Activated CD4-positive, CD25-positive, alpha-beta regulatory T cell treated with anti-CD3 and anti-CD28 coated beads, Interleukin-2, amount 50 U/mL, for 16 hours (primary cell): ENCODE results near the gene TNNI3K.
"Not testable (repeated sequence)": the region's sequence is repeated elsewhere in the genome, so short reads cannot be mapped to it uniquely, and the experiment has no call there.

Source experiments
- DNase-seq: peaks from one replicate; pipeline ENCODE4 v3.0.0-alpha.2; 2020; ENCODE audit warnings: low read depth, low spot score

TNNI3K gene

DNA sequence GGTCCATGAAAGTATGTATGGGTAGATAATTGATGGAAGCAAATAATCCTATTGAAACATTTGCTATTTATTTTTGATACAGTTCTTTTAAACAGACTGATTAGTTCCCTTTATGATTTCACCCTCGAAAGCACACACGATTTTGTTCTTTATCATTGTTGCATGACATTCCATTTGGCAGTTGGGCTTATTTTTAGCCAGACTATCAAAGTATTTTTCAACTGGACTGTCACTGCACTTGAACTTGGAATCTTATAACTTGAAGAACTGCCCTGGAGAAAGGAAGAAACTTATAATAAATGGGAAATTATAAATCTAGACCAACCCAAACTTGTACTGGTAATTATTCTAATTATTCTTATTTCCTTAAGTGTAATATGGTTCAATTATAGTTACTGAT, at the start of gene TNNI3K:
Gene TNNI3K, plus strand, starts transcription at position 235 of the 400 bp plus-strand sequence. Its CDS starts 65 bp downstream, at position 300.
- no peak for DNase-seq

DNA sequence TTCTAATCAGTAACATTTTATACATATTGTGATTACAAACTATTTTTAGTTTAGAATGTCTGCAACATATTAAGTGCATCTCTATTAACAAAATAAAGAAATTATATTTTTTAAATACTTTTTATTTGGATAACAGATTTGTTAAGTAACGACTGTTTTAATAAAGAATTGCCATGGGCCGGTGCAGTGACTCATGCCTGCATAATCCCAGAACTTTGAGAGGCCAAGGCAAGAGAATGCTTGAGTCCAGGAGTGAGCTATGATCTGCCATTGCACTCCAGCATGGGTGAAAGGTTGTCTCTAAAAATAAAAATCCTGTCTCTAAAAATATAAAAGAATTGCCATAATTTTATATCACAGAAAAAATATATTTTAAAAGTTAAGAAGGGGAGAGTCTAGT, 41.3 kb upstream of the TNNI3K start:
- DNase-seq, result no peak

DNA sequence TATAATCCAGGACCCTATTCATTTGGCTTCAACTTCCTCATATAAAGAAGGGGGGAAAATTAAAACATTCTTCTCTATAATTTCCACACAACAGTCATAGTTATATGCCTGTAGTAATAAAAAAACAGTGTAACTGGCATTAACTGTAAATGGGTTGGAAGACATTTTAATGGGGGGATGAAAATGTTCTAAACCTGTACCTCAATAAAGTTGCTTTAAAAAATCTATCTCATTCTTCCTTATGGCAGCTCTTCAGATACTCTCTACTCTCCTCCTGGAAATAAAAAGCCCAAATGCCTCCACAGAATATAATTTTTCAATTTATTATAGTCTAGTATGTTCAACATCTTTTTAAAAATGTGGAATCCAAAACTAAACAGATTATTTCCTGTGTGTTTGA, 39.8 kb upstream of the TNNI3K start:
- DNase-seq, result no peak

DNA sequence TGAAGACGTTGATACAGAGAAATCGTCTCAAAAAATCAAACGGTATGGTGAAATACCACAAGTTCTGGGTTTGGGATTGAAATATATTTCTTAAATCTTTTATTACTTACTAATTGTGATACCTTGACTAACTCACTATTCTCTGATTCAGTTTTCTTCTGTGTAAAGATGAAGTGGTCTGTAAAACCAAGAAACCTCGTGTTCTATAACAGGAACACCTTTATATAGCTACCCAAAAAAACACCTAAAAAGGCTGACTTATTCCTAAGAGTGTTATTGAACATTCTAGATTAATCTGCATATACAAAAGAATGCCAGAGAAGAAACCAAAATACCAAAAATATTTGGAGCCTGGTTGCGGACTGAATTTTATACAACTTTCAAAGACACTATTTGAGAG, 37.9 kb upstream of the TNNI3K start:
- no peak for DNase-seq

GRCh38 chr1:74197657-74198552, 37.3 kb upstream of the TNNI3K start, which contains the start of the genes FPGT and LRRIQ3:
FPGT (plus strand) TSS chr1:74198242; CDS start chr1:74198279, 37 bp downstream.
LRRIQ3 (minus strand) TSS chr1:74198176; CDS start chr1:74183684, 14,492 bp downstream.
- DNase-seq, result peak; percentile 89

DNA sequence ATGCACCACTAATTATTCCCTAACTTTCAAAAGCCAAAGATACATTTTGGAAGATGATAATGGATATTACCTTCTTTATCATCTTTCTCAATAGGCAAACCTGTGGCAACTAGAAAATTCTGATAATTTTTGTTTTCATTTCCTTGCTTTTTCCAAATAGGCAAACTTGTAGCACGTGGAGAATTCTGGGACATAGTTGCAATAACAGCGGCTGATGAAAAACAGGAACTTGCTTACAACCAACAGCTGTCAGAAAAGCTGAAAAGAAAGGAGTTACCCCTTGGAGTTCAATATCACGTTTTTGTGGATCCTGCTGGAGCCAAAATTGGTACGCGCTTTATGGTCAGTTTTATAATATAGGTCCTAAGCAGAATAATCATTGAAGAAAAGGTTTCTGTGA, 35.7 kb upstream of the TNNI3K start:
- no peak for DNase-seq

- no peak for DNase-seq
Measured at GRCh38 chr1:74205266-74205665, 29.9 kb upstream of the TNNI3K start.

DNA sequence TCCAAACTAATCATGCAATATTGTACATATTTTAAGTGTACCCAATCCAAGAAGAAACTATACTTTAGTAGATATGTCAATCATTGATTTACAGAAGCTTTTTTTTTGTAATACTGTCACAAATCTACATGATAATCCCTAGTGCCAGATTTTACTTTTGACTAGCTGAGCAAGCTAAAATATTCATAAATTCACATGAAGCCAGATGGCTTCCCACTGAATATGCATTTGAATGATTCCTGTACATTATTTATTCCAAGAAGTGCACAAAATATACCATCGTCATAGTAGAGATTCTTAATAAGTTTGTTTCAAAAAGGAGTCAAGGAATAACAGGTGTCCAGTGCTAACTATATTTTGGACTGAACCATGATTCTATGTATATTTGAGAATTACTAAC, 20.0 kb upstream of the TNNI3K start:
- DNase-seq, result no peak

- no peak for DNase-seq
Measured at GRCh38 chr1:74222701-74223100, 12.5 kb upstream of the TNNI3K start.

GRCh38 chr1:74223453-74223852, 11.7 kb upstream of the TNNI3K start:
- no peak for DNase-seq

- no peak for DNase-seq
Measured at GRCh38 chr1:74236440-74236839, 1.3 kb downstream of the TNNI3K start.

GRCh38 chr1:74237035-74237434, 1.8 kb downstream of the TNNI3K start:
- no peak for DNase-seq

GRCh38 chr1:74237787-74238186, 2.6 kb downstream of the TNNI3K start:
- DNase-seq, result no peak

GRCh38 chr1:74245168-74245772, 10.1 kb downstream of the TNNI3K start:
- no peak for DNase-seq

DNA sequence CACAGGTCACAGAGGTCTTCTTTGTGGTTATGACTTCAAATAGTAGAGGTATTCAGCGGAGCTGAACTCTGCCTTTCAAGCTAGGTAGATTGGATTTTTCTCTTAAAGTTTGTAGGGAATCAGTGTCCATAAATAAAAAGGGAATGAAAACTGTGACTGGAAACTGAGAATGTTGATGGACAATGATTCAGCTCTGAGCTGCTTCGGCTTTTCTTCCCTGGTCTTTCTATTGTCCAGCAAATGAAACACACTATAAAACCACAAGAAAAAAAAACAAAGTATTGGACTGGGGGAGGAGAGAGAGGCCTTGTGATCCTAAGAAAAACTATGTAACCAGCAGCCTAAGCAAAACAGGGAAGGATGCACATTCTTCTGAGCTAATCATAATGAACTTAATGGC, 11.1 kb downstream of the TNNI3K start:
- DNase-seq, result no peak

GRCh38 chr1:74247881-74248528, 12.8 kb downstream of the TNNI3K start:
- no peak for DNase-seq

DNA sequence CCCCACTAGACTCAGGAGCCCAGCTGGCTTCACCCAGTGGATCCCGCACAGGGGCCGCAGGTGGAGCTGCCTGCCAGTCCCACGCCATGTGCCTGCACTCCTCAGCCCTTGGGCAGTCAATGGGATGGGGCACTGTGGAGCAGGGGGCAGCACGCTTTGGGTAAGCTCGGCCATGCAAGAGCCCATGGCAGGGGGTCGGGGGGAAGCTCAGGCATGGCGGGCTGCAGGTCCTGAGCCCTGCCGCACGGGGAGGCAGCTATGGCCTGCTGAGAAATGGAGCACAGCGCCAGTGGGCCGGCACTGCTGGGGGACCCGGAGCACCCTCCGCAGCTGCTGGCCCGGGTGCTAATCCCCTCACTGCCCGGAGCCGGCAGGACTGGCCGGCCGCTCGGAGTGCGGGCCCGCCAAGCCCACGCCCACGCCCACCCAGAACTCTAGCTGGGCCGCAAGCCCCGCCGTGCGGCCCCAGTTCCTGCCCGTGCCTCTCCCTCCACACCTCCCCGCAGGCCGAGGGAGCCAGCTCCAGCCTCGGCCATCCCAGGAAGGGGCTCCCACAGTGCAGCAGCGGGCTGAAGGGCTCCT, 18.1 kb downstream of the TNNI3K start:
- not testable (repeated sequence) for DNase-seq

GRCh38 chr1:74266001-74266400, 30.8 kb downstream of the TNNI3K start:
- no peak for DNase-seq

DNA sequence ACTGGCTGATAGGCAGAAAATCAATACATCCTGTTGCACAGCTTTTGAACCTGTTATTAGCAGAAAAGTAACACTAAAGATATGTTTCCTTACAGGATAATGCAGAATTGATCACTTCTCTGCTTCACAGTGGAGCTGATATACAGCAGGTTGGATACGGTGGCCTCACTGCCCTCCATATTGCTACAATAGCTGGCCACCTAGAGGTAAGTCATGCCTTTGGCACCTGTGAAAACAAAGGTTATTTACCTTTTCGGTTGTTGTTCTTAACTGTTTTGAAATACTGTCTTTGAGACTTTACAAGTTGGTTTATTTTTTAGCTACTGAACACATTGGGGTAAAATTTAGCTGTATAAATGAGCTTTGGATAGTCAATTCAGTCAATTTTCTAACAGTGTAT, 36.3 kb downstream of the TNNI3K start:
- DNase-seq, result no peak

DNA sequence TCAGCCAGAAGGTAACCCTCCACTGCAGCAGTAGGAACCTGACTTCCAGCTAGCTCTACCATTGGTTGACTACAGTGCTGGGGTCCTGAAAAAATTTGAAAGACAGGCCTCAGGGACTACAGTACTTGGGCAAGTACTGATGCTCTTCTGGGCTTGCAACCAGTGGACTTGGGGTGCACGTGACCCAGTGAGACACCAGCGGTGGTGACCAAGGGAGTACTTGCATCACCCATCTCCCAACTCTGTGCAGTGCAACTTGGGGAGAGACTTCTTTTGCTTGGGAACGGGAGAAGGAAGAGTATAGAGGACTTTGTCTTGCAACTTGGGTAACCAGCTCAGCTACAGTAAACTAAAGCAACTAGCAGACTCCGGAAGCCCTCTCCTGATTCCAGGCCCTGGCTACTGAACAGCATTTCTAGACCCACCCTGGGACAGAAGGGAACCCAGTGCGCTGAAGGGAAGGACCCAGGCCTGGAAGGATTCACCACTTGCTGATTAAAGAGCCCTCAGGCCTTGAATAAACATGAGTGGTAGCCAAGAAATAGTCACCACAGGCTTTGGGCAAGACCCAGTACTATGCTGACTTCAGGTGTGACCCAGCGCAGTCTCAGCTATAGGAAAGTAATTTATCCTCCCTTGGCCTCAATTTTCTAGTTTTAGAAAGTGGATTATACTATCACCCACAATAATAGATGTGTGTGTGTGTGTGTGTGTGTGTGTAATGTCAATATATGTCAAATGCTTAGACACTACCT, 45.6 kb downstream of the TNNI3K start:
- no peak for DNase-seq

- DNase-seq, result no peak
Measured at GRCh38 chr1:74286414-74286813, 51.2 kb downstream of the TNNI3K start.
